H1 (cell line): ENCODE measurements around the gene MEX3C. TPM values are rescaled to one million over a fixed set of nuclear protein-coding genes. Genes with fewer than 3 reads are reported as not detected.

ENCODE experiments used
- CTCF ChIA-PET: fragments of 300-600 bp; sonication (Branson Sonifier 250); formaldehyde crosslinking; loops from one replicate; lab custom pipeline; 2021; ENCODE audit not compliant: partially characterized antibody; lab: Charles Lee
- POLR2A ChIA-PET: fragments of 300-600 bp; sonication (Branson Sonifier 250); formaldehyde crosslinking; loops from one replicate; lab custom pipeline; 2021; ENCODE audit warnings: inconsistent platforms; ENCODE audit not compliant: partially characterized antibody; lab: Charles Lee
- DNase-seq, 2 experiments: peaks; one replicate each; pipeline versions ENCODE4 v3.0.0 to v3.0.0-alpha.2; 2010 to 2022; ENCODE audit warnings: low spot score in 2 of 2, low read depth in 1 of 2, mixed read lengths in 1 of 2
- FAIRE-seq: peaks from 2 replicates; lab custom pipeline; 2011; peaks lifted over from hg19 to GRCh38; lab: Jason Lieb, UNC
- H2AFZ ChIP-seq: 2 replicates; pipeline ENCODE4 v1.8.1; 2012; ENCODE audit warnings: low read length, inconsistent platforms
- H2AK5ac ChIP-seq: 2 replicates; pipeline ENCODE4 v1.6.1; 2013; ENCODE audit warnings: low read depth, low read length
- H2BK120ac ChIP-seq: replicated peaks from 2 replicates; pipeline ENCODE3; 2013; ENCODE audit warnings: low read depth, low read length, inconsistent platforms
- H2BK12ac ChIP-seq: 2 replicates; pipeline ENCODE4 v1.6.1; 2013; ENCODE audit warnings: low read depth, low read length
- H2BK15ac ChIP-seq: 2 replicates; pipeline ENCODE4 v1.6.1; 2013; ENCODE audit warnings: low read length
- H2BK20ac ChIP-seq: 2 replicates; pipeline ENCODE4 v1.6.1; 2013; ENCODE audit warnings: low read length
- H2BK5ac ChIP-seq: 2 replicates; pipeline ENCODE4 v1.6.1; 2013; ENCODE audit warnings: low read depth, low read length
- H3K14ac ChIP-seq: 2 replicates; pipeline ENCODE4 v1.6.1; 2013; ENCODE audit warnings: inconsistent platforms; ENCODE audit not compliant: insufficient read length
- H3K18ac ChIP-seq: 2 replicates; pipeline ENCODE4 v1.6.1; 2013; ENCODE audit warnings: low read length; ENCODE audit errors: extremely low read depth
- H3K23ac ChIP-seq: 2 replicates; pipeline ENCODE4 v1.6.1; 2013; ENCODE audit warnings: inconsistent platforms; ENCODE audit not compliant: insufficient read length
- H3K23me2 ChIP-seq: 2 replicates; pipeline ENCODE4 v1.6.1; 2013; ENCODE audit warnings: low read depth, low read length
- H3K27ac ChIP-seq: 2 replicates; pipeline ENCODE4 v1.6.1; 2011; ENCODE audit warnings: low read depth, low read length, inconsistent platforms
- H3K27me3 ChIP-seq, 4 experiments: replicated peaks in 1 of 4; 1 replicate in 1 of 4; 2 replicates in 3 of 4; pipeline versions ENCODE4 v1.6.1 to v1.8.1; 2011 to 2013; ENCODE audit warnings: low read length in 3 of 4, mild to moderate bottlenecking in 3 of 4, inconsistent platforms in 2 of 4, mixed read lengths in 2 of 4, moderate library complexity in 1 of 4; ENCODE audit not compliant: control insufficient read depth in 3 of 4, insufficient read depth in 3 of 4; ENCODE audit errors: extremely low read depth in 1 of 4
- H3K36me3 ChIP-seq, 4 experiments: 2 replicates each; pipeline versions ENCODE4 v1.6.1 to v1.8.1; 2011 to 2013; ENCODE audit warnings: mild to moderate bottlenecking in 4 of 4, low read length in 3 of 4, moderate library complexity in 2 of 4, control low read depth in 1 of 4, inconsistent platforms in 1 of 4; ENCODE audit not compliant: insufficient read depth in 4 of 4, control insufficient read depth in 2 of 4
- H3K4ac ChIP-seq: replicated peaks from 2 replicates; pipeline ENCODE3; 2013; ENCODE audit warnings: low read length, low read depth, mixed read lengths, inconsistent platforms; ENCODE audit not compliant: insufficient read length
- H3K4me1 ChIP-seq, 4 experiments: replicated peaks in 1 of 4; 1 replicate in 1 of 4; 2 replicates in 3 of 4; pipeline versions ENCODE4 v1.6.1 to v1.8.1; 2011 to 2013; ENCODE audit warnings: low read length in 3 of 4, inconsistent platforms in 2 of 4, mixed read lengths in 1 of 4; ENCODE audit not compliant: insufficient read depth in 4 of 4, control insufficient read depth in 3 of 4
- H3K4me2 ChIP-seq, 2 experiments: 2 replicates each; pipeline versions ENCODE4 v1.6.1 to v1.8.1; 2011 to 2013; ENCODE audit warnings: low read depth in 2 of 2, low read length in 2 of 2, control low read depth in 1 of 2, inconsistent platforms in 1 of 2, mild to moderate bottlenecking in 1 of 2; ENCODE audit not compliant: insufficient read depth in 1 of 2
- H3K4me3 ChIP-seq, 4 experiments: fragments of 200-600, 300-600 bp in 1 of 4; sonication (generic), shearing (Covaris generic), sonication (Bioruptor Twin) in 1 of 4; 2 replicates each; pipeline versions ENCODE4 v1.5.1 to v1.8.1; 2011 to 2016; ENCODE audit warnings: low read length in 4 of 4, low read depth in 3 of 4, control low read depth in 2 of 4, inconsistent platforms in 2 of 4, mild to moderate bottlenecking in 2 of 4, mixed read lengths in 1 of 4, moderate library complexity in 1 of 4; ENCODE audit not compliant: insufficient read depth in 2 of 4; ENCODE audit errors: extremely low read depth in 1 of 4
- H3K56ac ChIP-seq: replicated peaks from 2 replicates; pipeline ENCODE3; 2013; ENCODE audit warnings: low read depth, mild to moderate bottlenecking, mixed read lengths, low read length, inconsistent platforms; ENCODE audit not compliant: insufficient read length
- H3K79me1 ChIP-seq: 2 replicates; pipeline ENCODE4 v1.6.1; 2013; ENCODE audit warnings: low read depth, low read length, control low read depth
- H3K79me2 ChIP-seq, 2 experiments: 2 replicates each; pipeline versions ENCODE4 v1.6.1 to v1.8.1; 2012 to 2013; ENCODE audit warnings: low read length in 2 of 2, mild to moderate bottlenecking in 2 of 2, inconsistent platforms in 1 of 2; ENCODE audit not compliant: insufficient read depth in 2 of 2, control insufficient read depth in 1 of 2
- H3K9ac ChIP-seq, 4 experiments: replicated peaks in 1 of 4; 1 replicate in 1 of 4; 2 replicates in 3 of 4; pipeline versions ENCODE4 v1.6.1 to v1.8.1; 2011 to 2013; ENCODE audit warnings: low read depth in 3 of 4, low read length in 3 of 4, control low read depth in 2 of 4, mild to moderate bottlenecking in 2 of 4, moderate library complexity in 2 of 4, inconsistent platforms in 1 of 4; ENCODE audit errors: extremely low read depth in 1 of 4
- H3K9me3 ChIP-seq, 2 experiments: 2 replicates each; pipeline versions ENCODE4 v1.6.1 to v1.8.1; 2012 to 2013; ENCODE audit warnings: mild to moderate bottlenecking in 2 of 2, moderate library complexity in 2 of 2, control low read depth in 1 of 2, inconsistent platforms in 1 of 2, low read depth in 1 of 2, low read length in 1 of 2, mixed read lengths in 1 of 2; ENCODE audit not compliant: insufficient read depth in 2 of 2
- H4K20me1 ChIP-seq, 2 experiments: replicated peaks in 1 of 2; 2 replicates each; pipeline versions ENCODE3 to v1.8.1; 2011 to 2013; ENCODE audit warnings: inconsistent platforms in 2 of 2, low read length in 2 of 2, mild to moderate bottlenecking in 1 of 2; ENCODE audit not compliant: insufficient read depth in 2 of 2, control insufficient read depth in 1 of 2
- H4K5ac ChIP-seq: 2 replicates; pipeline ENCODE4 v1.6.1; 2013; ENCODE audit warnings: low read length, low read depth, mixed read lengths, inconsistent platforms; ENCODE audit not compliant: insufficient read length
- H4K8ac ChIP-seq: 2 replicates; pipeline ENCODE4 v1.8.0; 2013; ENCODE audit warnings: mild to moderate bottlenecking, moderate library complexity, low read length, inconsistent platforms; ENCODE audit not compliant: insufficient read depth; ENCODE audit errors: extremely low read depth
- H4K91ac ChIP-seq: replicated peaks from 2 replicates; pipeline ENCODE3; 2013; ENCODE audit warnings: low read length, mixed read lengths, inconsistent platforms; ENCODE audit not compliant: insufficient read length
- CBX8 ChIP-seq: fragments of 300-800, 300-1000 bp; sonication (generic); IDR thresholded peaks from 2 replicates; pipeline ENCODE4 v1.7.1; 2016; ENCODE audit warnings: low read depth, low read length, borderline replicate concordance
- HDAC6 ChIP-seq: IDR thresholded peaks from one replicate; pipeline ENCODE4 v1.7.1; 2012; ENCODE audit warnings: low read depth, mild to moderate bottlenecking, inconsistent platforms, low read length, moderate library complexity
- KDM4A ChIP-seq: IDR thresholded peaks from one replicate; pipeline ENCODE4 v1.7.1; 2012; ENCODE audit warnings: low read depth, mild to moderate bottlenecking, moderate library complexity, low read length, inconsistent platforms; ENCODE audit not compliant: severe bottlenecking
- PHF8 ChIP-seq: fragments of 200-600 bp; sonication (generic); conservative IDR thresholded peaks from 2 replicates; pipeline ENCODE4 v1.7.1; 2012; ENCODE audit warnings: low read depth, mild to moderate bottlenecking, inconsistent platforms, low read length, moderate library complexity
- POLR2AphosphoS5 ChIP-seq: IDR thresholded peaks from 2 replicates; pipeline ENCODE4 v1.6.1; 2011; ENCODE audit warnings: low read depth, low read length
- RBBP5 ChIP-seq: IDR thresholded peaks from 2 replicates; pipeline ENCODE4 v1.7.1; 2012; ENCODE audit warnings: low read depth, mild to moderate bottlenecking, inconsistent platforms, low read length, moderate library complexity, borderline replicate concordance
- SP2 ChIP-seq: IDR thresholded peaks from 2 replicates; pipeline ENCODE4 v1.6.1; 2012; ENCODE audit warnings: mild to moderate bottlenecking, low read length, inconsistent platforms
- SUZ12 ChIP-seq: fragments of 200-600 bp; sonication (generic); IDR thresholded peaks from 2 replicates; pipeline ENCODE4 v1.6.1; 2012; ENCODE audit warnings: mild to moderate bottlenecking, inconsistent platforms, low read length, moderate library complexity, mixed read lengths
- TBP ChIP-seq: IDR thresholded peaks from 2 replicates; pipeline ENCODE4 v1.6.1; 2011; ENCODE audit warnings: low read depth, low read length, improper control_type of control experiment
- YY1 ChIP-seq: IDR thresholded peaks from 2 replicates; pipeline ENCODE4 v1.6.1; 2011; ENCODE audit warnings: low read depth, mild to moderate bottlenecking, low read length
- ZNF274 ChIP-seq: IDR thresholded peaks from 2 replicates; pipeline ENCODE4 v1.7.0; 2012; ENCODE audit warnings: low read length, borderline replicate concordance; ENCODE audit errors: extremely low read depth
- WGBS, 2 experiments: shearing (Covaris generic) in 1 of 2; methylation state at CpG; one replicate each; pipeline versions ENCODE4 v1.1.6 to v1.1.7; 2013 to 2015; ENCODE audit warnings: low lambda C conversion rate in 2 of 2, mixed read lengths in 2 of 2, inconsistent platforms in 1 of 2, low coverage in 1 of 2, missing lambda C conversion rate in 1 of 2; ENCODE audit not compliant: insufficient replicate concordance in 2 of 2, insufficient coverage in 1 of 2, insufficient read length in 1 of 2; ENCODE audit errors: extremely low coverage in 1 of 2, missing lambda C conversion rate in 1 of 2; 5-methylcytosine and 5-hydroxymethylcytosine counted together
- polyA plus RNA-seq, 7 experiments: library from polyadenylated mRNA; depleted of rRNA in 3 of 7; stranded (reverse) in 5 of 7; unstranded in 2 of 7; fragments of >200 nt in 5 of 7; fragments of 200-250 nt in 2 of 7; gene quantifications; 1 replicate in 5 of 7; 2 replicates in 1 of 7; 4 replicates in 1 of 7; pipeline versions ENCODE4 v1.2.1 to v1.2.3, GENCODE V29; 2011 to 2013; ENCODE audit warnings: missing spikeins in 2 of 7, mixed read lengths in 2 of 7
- total RNA-seq: library from RNA; stranded (reverse); fragmentation: NEBNext Ultra II Directional; extraction: Animal tissue kit (Norgen Biotek cat#: 25700); gene quantifications from 2 replicates; pipeline ENCODE4 v1.2.1, GENCODE V29; 2021

The MEX3C gene
- total and polyA plus RNA-seq, 2 of the 8 experiments (the other 6 are each of a cell fraction or from before 2014, with no cell fraction given): 48.2 to 103 TPM

DNA sequence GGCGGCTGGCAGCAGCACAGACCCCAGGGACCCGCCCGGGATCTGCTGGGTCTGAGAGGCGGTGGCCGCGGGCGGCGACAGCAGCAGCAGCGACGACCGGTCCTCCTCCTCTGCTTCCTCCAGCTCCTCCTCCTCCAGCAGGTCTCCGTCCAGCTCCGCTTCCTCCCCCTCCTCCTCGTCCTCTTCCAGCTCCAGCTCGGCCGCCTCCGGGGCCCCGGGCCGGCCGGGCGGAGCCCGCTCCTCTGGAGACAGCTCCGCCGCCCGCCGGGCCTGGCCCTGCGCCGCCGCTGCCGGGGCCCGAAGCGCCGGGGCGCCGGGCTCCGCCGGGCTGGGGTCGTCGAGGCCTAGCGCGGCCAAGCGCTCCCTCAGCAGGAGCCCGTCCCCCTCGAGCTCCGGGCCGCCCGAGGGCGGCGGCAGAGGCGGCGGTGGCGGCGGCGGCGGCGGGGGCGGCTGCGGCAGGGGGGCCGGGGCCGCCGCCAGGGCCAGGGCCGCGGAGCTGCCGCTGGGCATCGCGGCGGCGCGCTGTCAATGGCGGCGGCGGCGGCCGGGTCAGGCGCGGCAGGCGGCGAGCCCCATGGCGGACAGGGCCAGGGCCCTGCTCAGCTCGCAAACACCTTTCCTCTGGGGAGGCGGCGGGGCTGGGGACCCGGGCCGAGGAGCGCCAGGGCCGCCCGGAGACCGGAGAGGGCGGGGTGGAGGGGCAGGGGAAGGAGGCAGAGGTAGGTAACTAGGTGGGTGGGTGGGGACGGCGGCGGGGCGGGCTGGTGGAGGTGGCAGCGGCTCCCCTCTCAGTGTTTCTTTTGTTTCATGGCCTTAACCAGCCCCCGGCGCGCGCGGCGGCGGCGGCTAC, 445 bp downstream of the MEX3C start:
- Histone ChIP-seq H3K27me3 (no peaks in the 10 kb centered on the region), H2AK5ac (no peak overlapping the region), H3K23ac (no peak overlapping the region), H2BK120ac (no peak overlapping the region), H3K4ac (no peak overlapping the region), H3K4me2 (peak overlapping the region; percentile 80 to 94; a peak in 3 of 4 replicates), H4K5ac (peak overlapping the region; percentile 68), H3K4me1 (peaks cover 0 to 8% (median 5%) of the 10 kb centered on the region in 4 experiments; a peak in 4 of 7 replicates), H4K20me1 (peaks cover 11 to 22% of the 10 kb centered on the region in 2 experiments), H3K36me3 (peaks cover 0 to 5% (median 0%) of the 10 kb centered on the region in 4 experiments; a peak in 1 of 8 replicates), H2AFZ (no peak overlapping the region), H3K56ac (peak overlapping the region; percentile 12), H3K79me1 (no peaks in the 10 kb centered on the region; the same call in 1 of the 2 replicates), H4K8ac (peak overlapping the region; percentile 94; the same call in 1 of the 2 replicates), H3K18ac (peak overlapping the region; percentile 52), H3K9me3 (no peaks in the 10 kb centered on the region), H2BK15ac (no peak overlapping the region), H3K14ac (no peak overlapping the region), H3K4me3 (peak overlapping the region; percentile 97 to 100 (median 99)), H3K27ac (peak overlapping the region; percentile 82; the same call in 1 of the 2 replicates), H2BK5ac (peak overlapping the region; percentile 88; the same call in 1 of the 2 replicates), H3K23me2 (peaks cover 2% of the 10 kb centered on the region), H4K91ac (no peak overlapping the region), H3K79me2 (peaks cover 36 to 49% of the 10 kb centered on the region in 2 experiments), H2BK20ac (no peak overlapping the region), H2BK12ac (no peak overlapping the region), H3K9ac (peak overlapping the region; percentile 88 to 99 (median 89))
- FAIRE-seq (no peak), DNase-seq (peak in 1 of 2 experiments; percentile 84)
- POLR2A ChIA-PET: interaction anchor here (0.8 to 8.0 kb wide), 17 partner anchors 15 to 401 kb away, joined by 3 to 128 read pairs (median 4); no protein-coding TSS in a partner anchor
- CTCF ChIA-PET: interaction anchor here (0.6 to 3.5 kb wide), 8 partner anchors 16 to 451 kb away, joined by 3 to 15 read pairs (median 4); no protein-coding TSS in a partner anchor
- 2% methylated on average over 36 of the region's 102 CpGs; no CpG with 5 or more reads in 1 of the 2 experiments for WGBS, 2 experiments
- TF ChIP-seq SP2 (no peak), ZNF274 (no peak), POLR2AphosphoS5 (peak; percentile 56), HDAC6 (no peak), TBP (no peak), KDM4A (peak; percentile 19), YY1 (peak; percentile 68; the same call in 1 of the 2 replicates), SUZ12 (no peak), PHF8 (peak; percentile 32), CBX8 (no peak), RBBP5 (peak; percentile 51; the same call in 1 of the 2 replicates)
